ENCODE measurements around the gene FGFRL1. TPM values are rescaled to one million over a fixed set of nuclear protein-coding genes. Genes with fewer than 3 reads are reported as not detected.

Gene FGFRL1
- total RNA-seq, 6 experiments from 2014 or later, result 27.9 to 60.1 (median 45.7) TPM

- WGBS (ENCODE audit: insufficient coverage, low coverage, low lambda C conversion rate, missing lambda C conversion rate), result no CpG with 5 or more reads among the region's 15 CpGs
- TF ChIP-seq CTCF (IDR thresholded peaks at IDR 0.05) (no peak), POLR2A (IDR thresholded peaks at IDR 0.05) (no peak)
- H3K36me3 ChIP-seq, result no peaks in the 10 kb centered on the region
- no peak overlapping the region for H3K4me3 ChIP-seq
- no peak for DNase-seq
- H3K9me3 ChIP-seq, result no peaks in the 10 kb centered on the region
- intact Hi-C loops (cut with DNase I), result no loop called here
- ATAC-seq, result no peak
- H3K4me1 ChIP-seq, result peaks cover 0 to 13% (median 0%) of the 10 kb centered on the region in 4 donors
- H3K27me3 ChIP-seq, result peaks cover 4 to 9% of the 10 kb centered on the region in 2 donors
- no peak overlapping the region for H3K27ac ChIP-seq
Measured at GRCh38 chr4:1000686-1001260, 10.7 kb upstream of the FGFRL1 start.

- peaks cover 4 to 9% of the 10 kb centered on the region in 2 donors for H3K27me3 ChIP-seq
- no peaks in the 10 kb centered on the region for H3K36me3 ChIP-seq
- WGBS (ENCODE audit: insufficient coverage, low coverage, low lambda C conversion rate, missing lambda C conversion rate), result 56% methylated on average over 6 of the region's 48 CpGs
- H3K9me3 ChIP-seq, result no peaks in the 10 kb centered on the region
- H3K4me1 ChIP-seq, result peaks cover 0 to 13% (median 0%) of the 10 kb centered on the region in 4 donors
- ATAC-seq (no peak), DNase-seq (no peak)
- intact Hi-C loops (cut with DNase I), result no loop called here
- H3K4me3 ChIP-seq, result no peak overlapping the region
- TF ChIP-seq POLR2A (IDR thresholded peaks at IDR 0.05), result no peak
- TF ChIP-seq CTCF (IDR thresholded peaks at IDR 0.05), result no peak
- H3K27ac ChIP-seq, result no peak overlapping the region
Measured at GRCh38 chr4:1001561-1002130, 9.8 kb upstream of the FGFRL1 start.

- H3K36me3 ChIP-seq, result no peaks in the 10 kb centered on the region
- H3K4me1 ChIP-seq, result peaks cover 0 to 13% (median 0%) of the 10 kb centered on the region in 4 donors
- ATAC-seq, result peak; percentile 26 to 76 (median 53)
- H3K27ac ChIP-seq, result no peak overlapping the region
- TF ChIP-seq CTCF (IDR thresholded peaks at IDR 0.05) (no peak), POLR2A (IDR thresholded peaks at IDR 0.05) (no peak)
- DNase-seq, result peak in 2 of 3 donors; percentile 67 to 85
- H3K9me3 ChIP-seq, result no peaks in the 10 kb centered on the region
- H3K4me3 ChIP-seq, result no peak overlapping the region
- peaks cover 4 to 9% of the 10 kb centered on the region in 2 donors for H3K27me3 ChIP-seq
- 1% methylated on average over 17 of the region's 54 CpGs for WGBS (ENCODE audit: insufficient coverage, low coverage, low lambda C conversion rate, missing lambda C conversion rate)
- intact Hi-C loops (cut with DNase I), result no loop called here
Measured at GRCh38 chr4:1002131-1002630, 9.2 kb upstream of the FGFRL1 start.

- intact Hi-C loops (cut with DNase I), result no loop called here
- peak in 1 of 4 donors; percentile 5 for ATAC-seq
- Histone ChIP-seq H3K4me1 (peaks cover 0 to 13% (median 0%) of the 10 kb centered on the region in 4 donors), H3K9me3 (no peaks in the 10 kb centered on the region), H3K27ac (no peak overlapping the region), H3K27me3 (peaks cover 4 to 9% of the 10 kb centered on the region in 2 donors), H3K4me3 (no peak overlapping the region), H3K36me3 (no peaks in the 10 kb centered on the region)
- TF ChIP-seq CTCF (IDR thresholded peaks at IDR 0.05), result no peak
- no peak for TF ChIP-seq POLR2A (IDR thresholded peaks at IDR 0.05)
- no peak for DNase-seq
- WGBS (ENCODE audit: insufficient coverage, low coverage, low lambda C conversion rate, missing lambda C conversion rate), result 0% methylated on average over 3 of the region's 75 CpGs
Measured at GRCh38 chr4:1002631-1003251, 8.7 kb upstream of the FGFRL1 start.

Data from right lobe of liver (tissue), 6 donors.